ENCODE data around the gene LGALS3BP. TPM values are rescaled to one million over a fixed set of nuclear protein-coding genes. Genes with fewer than 3 reads are reported as not detected.

Gene LGALS3BP
- total RNA-seq, 1 experiment from 2014 or later, result 69.8 TPM

- no peak overlapping the region for H2AK5ac ChIP-seq (ENCODE audit: insufficient read length, low read length)
- H2BK20ac ChIP-seq (ENCODE audit: low read depth, low read length, poor library complexity, severe bottlenecking), result no peak overlapping the region
- no peak overlapping the region for H3T11ph ChIP-seq (ENCODE audit: low read length)
- no peak overlapping the region for H2BK12ac ChIP-seq (ENCODE audit: insufficient read length, low read depth, low read length)
- H3K4ac ChIP-seq (ENCODE audit: low read depth, low read length), result no peak overlapping the region
- H3K56ac ChIP-seq (ENCODE audit: insufficient read length, low read depth, low read length), result no peak overlapping the region
- H3K27me3 ChIP-seq (ENCODE audit: insufficient read depth, low read length), result no peaks in the 10 kb centered on the region
- H3K27ac ChIP-seq (ENCODE audit: insufficient read length, low read depth, low read length), result no peak overlapping the region
- H2BK15ac ChIP-seq (ENCODE audit: low read depth, low read length), result no peak overlapping the region
- H4K91ac ChIP-seq (ENCODE audit: insufficient read length, low read depth, low read length), result no peak overlapping the region
- H3K14ac ChIP-seq (ENCODE audit: insufficient read depth, low read length), result no peak overlapping the region
- H2BK5ac ChIP-seq (ENCODE audit: insufficient read length, low read length), result no peak overlapping the region
- H3K18ac ChIP-seq (ENCODE audit: insufficient read length, low read depth, low read length), result no peak overlapping the region
- no peaks in the 10 kb centered on the region for H3K79me1 ChIP-seq (ENCODE audit: insufficient read depth, low read depth, low read length, poor library complexity, severe bottlenecking)
- DNase-seq, result peak; percentile 31
- H3K4me3 Mint-ChIP-seq, result no peak overlapping the region
- H3K4me1 ChIP-seq (ENCODE audit: insufficient read depth, low read length), result no peaks in the 10 kb centered on the region
- H4K8ac ChIP-seq (replicated peaks; ENCODE audit: insufficient read length, low read depth, low read length), result no peak overlapping the region
- no peak overlapping the region for H2BK120ac ChIP-seq (ENCODE audit: low read depth, low read length, poor library complexity, severe bottlenecking)
- no peaks in the 10 kb centered on the region for H3K79me2 ChIP-seq (ENCODE audit: insufficient read depth, low read length)
- H3K4me1 Mint-ChIP-seq, result peaks cover 0 to 9% of the 10 kb centered on the region in 2 experiments; a peak in 2 of 4 replicates
- H4K5ac ChIP-seq (ENCODE audit: insufficient read length, low read depth, low read length), result no peak overlapping the region
- H3K9me3 Mint-ChIP-seq, result no peaks in the 10 kb centered on the region; a peak in 1 of 5 replicates
- H3K27ac Mint-ChIP-seq, result no peak overlapping the region
- no CpG with 5 or more reads among the region's 12 CpGs for WGBS (ENCODE audit: extremely low coverage, insufficient read length, low lambda C conversion rate)
- no peaks in the 10 kb centered on the region for H4K20me1 ChIP-seq (ENCODE audit: control insufficient read depth, insufficient read depth, insufficient read length)
- H3K23ac ChIP-seq (ENCODE audit: insufficient read length, low read depth, low read length), result no peak overlapping the region
- H3K9me3 ChIP-seq (ENCODE audit: control insufficient read depth, low read depth, low read length), result no peaks in the 10 kb centered on the region
- H3K36me3 Mint-ChIP-seq (ENCODE audit: insufficient read depth in 1 of 3, low read depth in 3 of 3), result no peaks in the 10 kb centered on the region
- H2AFZ ChIP-seq (ENCODE audit: low read length), result no peak overlapping the region
- peak; percentile 18; the same call in 1 of the 3 replicates for TF ChIP-seq CTCF (conservative IDR thresholded peaks at IDR 0.05)
- H3K27me3 Mint-ChIP-seq (ENCODE audit: low read depth), result no peaks in the 10 kb centered on the region; the same call in none of the 2 replicates
- H3K9ac ChIP-seq (ENCODE audit: extremely low read depth, insufficient read length, low read length), result no peak overlapping the region
- no peaks in the 10 kb centered on the region for H3K23me2 ChIP-seq (ENCODE audit: insufficient read length, low read depth, low read length, poor library complexity, severe bottlenecking)
- H3K4me2 ChIP-seq (ENCODE audit: insufficient read depth, insufficient read length, low read length), result no peak overlapping the region
These were observed 19.9 kb downstream of the LGALS3BP start for GRCh38 chr17:78959803-78960202.
